Measurements from ENCODE around the gene KLHL29. TPM values are rescaled to one million over a fixed set of nuclear protein-coding genes. Genes with fewer than 3 reads are reported as not detected.
"Not testable (repeated sequence)": the region's sequence is repeated elsewhere in the genome, so short reads cannot be mapped to it uniquely, and the experiment has no call there.

Gene KLHL29
- total and polyA plus RNA-seq, 2 donors (not counting 1 experiment from before 2014, with no cell fraction given) = 1.3 to 3.4 TPM

DNA sequence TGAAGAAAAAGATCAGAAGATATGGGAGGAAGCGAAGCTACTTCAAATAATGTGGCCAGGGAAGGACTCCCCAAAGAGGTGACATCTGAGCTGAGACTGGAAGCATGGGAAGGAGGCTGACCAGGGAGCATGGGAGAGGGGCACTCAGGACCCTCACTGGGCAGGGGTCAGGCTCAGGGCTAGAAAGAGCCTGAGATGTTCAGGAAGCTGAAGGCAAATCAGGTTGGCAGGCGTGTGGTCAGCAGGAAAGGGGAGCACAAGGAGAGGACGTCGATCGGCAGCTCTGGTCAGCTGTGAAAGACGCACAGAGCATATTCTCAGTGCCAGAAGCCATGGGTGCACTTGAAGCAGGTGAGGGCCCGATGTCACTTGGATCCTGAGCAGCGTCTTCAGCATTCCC is 38.2 kb upstream of the KLHL29 start:
- ATAC-seq (ENCODE audit: low read depth) (no peak), DNase-seq (no peak)
- no peaks in the 10 kb centered on the region for H3K79me2 ChIP-seq (ENCODE audit: control insufficient read depth, insufficient read depth, low read length)
- Mint-ChIP-seq H3K4me3 (no peak overlapping the region), H3K4me1 (no peaks in the 10 kb centered on the region), H3K27ac (no peak overlapping the region), H3K9me3 (ENCODE audit: insufficient read depth) (no peaks in the 10 kb centered on the region), H3K27me3 (peaks cover 22% of the 10 kb centered on the region)
- POLR2A ChIA-PET = no interaction called here
- no peak overlapping the region for H3K4me3 ChIP-seq (ENCODE audit: control extremely low read depth in 1 of 5, extremely low read depth in 1 of 5, insufficient read depth in 1 of 5, low read depth in 2 of 5, low read length in 4 of 5)
- H3K9me3 ChIP-seq (ENCODE audit: control extremely low read depth in 1 of 3, control insufficient read depth in 2 of 3, insufficient read depth in 1 of 3, low read length in 2 of 3) = peaks cover 0 to 8% (median 0%) of the 10 kb centered on the region in 3 donors
- intact Hi-C loops (cut with micrococcal nuclease) = no loop called here
- peaks cover 3 to 6% of the 10 kb centered on the region in 2 donors for H3K4me1 ChIP-seq (ENCODE audit: control insufficient read depth in 2 of 2, insufficient read depth in 2 of 2, low read length in 2 of 2)
- TF ChIP-seq CTCF (IDR thresholded peaks at IDR 0.05) (no peak), EZH2 (IDR thresholded peaks at IDR 0.05; ENCODE audit: borderline replicate concordance, insufficient read depth, low read depth, low read length, poor library complexity, severe bottlenecking) (no peak)
- no peak overlapping the region for H3K4me2 ChIP-seq (replicated peaks; ENCODE audit: low read depth, low read length, poor library complexity, severe bottlenecking)
- WGBS (ENCODE audit: insufficient coverage) = 85% methylated on average over 8 of the region's 8 CpGs
- no peak overlapping the region for H2AFZ ChIP-seq (ENCODE audit: insufficient read depth, low read depth, low read length, poor library complexity, severe bottlenecking)
- no peak overlapping the region for H3K9ac ChIP-seq (ENCODE audit: low read length)
- H3K27me3 ChIP-seq (replicated peaks in 1 of 4; ENCODE audit: control extremely low read depth in 1 of 4, control insufficient read depth in 3 of 4, insufficient read depth in 4 of 4, low read length in 3 of 4) = peaks cover 0 to 12% (median 4%) of the 10 kb centered on the region in 4 experiments
- CTCF ChIA-PET = no interaction called here
- no peak overlapping the region for H3K27ac ChIP-seq (ENCODE audit: low read length in 2 of 2)
- no peaks in the 10 kb centered on the region for H3K36me3 ChIP-seq (replicated peaks in 1 of 2; ENCODE audit: control extremely low read depth in 1 of 2, control insufficient read depth in 1 of 2, extremely low read depth in 1 of 2, insufficient read depth in 2 of 2, low read length in 1 of 2)
- no peaks in the 10 kb centered on the region for H4K20me1 ChIP-seq (ENCODE audit: control insufficient read depth, insufficient read depth, low read length, poor library complexity, severe bottlenecking)

- Histone ChIP-seq H2AFZ (ENCODE audit: insufficient read depth, low read depth, low read length, poor library complexity, severe bottlenecking) (no peak overlapping the region), H4K20me1 (ENCODE audit: control insufficient read depth, insufficient read depth, low read length, poor library complexity, severe bottlenecking) (no peaks in the 10 kb centered on the region), H3K4me2 (replicated peaks; ENCODE audit: low read depth, low read length, poor library complexity, severe bottlenecking) (no peak overlapping the region), H3K4me3 (ENCODE audit: control extremely low read depth in 1 of 5, extremely low read depth in 1 of 5, insufficient read depth in 1 of 5, low read depth in 2 of 5, low read length in 4 of 5) (no peak overlapping the region), H3K79me2 (ENCODE audit: control insufficient read depth, insufficient read depth, low read length) (no peaks in the 10 kb centered on the region), H3K9ac (ENCODE audit: low read length) (no peak overlapping the region), H3K36me3 (replicated peaks in 1 of 2; ENCODE audit: control extremely low read depth in 1 of 2, control insufficient read depth in 1 of 2, extremely low read depth in 1 of 2, insufficient read depth in 2 of 2, low read length in 1 of 2) (no peaks in the 10 kb centered on the region), H3K27ac (ENCODE audit: low read length in 2 of 2) (no peak overlapping the region), H3K27me3 (replicated peaks in 1 of 4; ENCODE audit: control extremely low read depth in 1 of 4, control insufficient read depth in 3 of 4, insufficient read depth in 4 of 4, low read length in 3 of 4) (peaks cover 0 to 20% (median 8%) of the 10 kb centered on the region in 4 experiments), H3K4me1 (ENCODE audit: control insufficient read depth in 2 of 2, insufficient read depth in 2 of 2, low read length in 2 of 2) (peaks cover 5 to 8% of the 10 kb centered on the region in 2 donors), H3K9me3 (ENCODE audit: control extremely low read depth in 1 of 3, control insufficient read depth in 2 of 3, insufficient read depth in 1 of 3, low read length in 2 of 3) (peaks cover 0 to 8% (median 0%) of the 10 kb centered on the region in 3 donors)
- Mint-ChIP-seq H3K9me3 (ENCODE audit: insufficient read depth) (no peaks in the 10 kb centered on the region), H3K27me3 (peaks cover 21% of the 10 kb centered on the region), H3K4me1 (no peaks in the 10 kb centered on the region), H3K4me3 (no peak overlapping the region), H3K27ac (no peak overlapping the region)
- DNase-seq (no peak), ATAC-seq (ENCODE audit: low read depth) (no peak)
- 94% methylated on average over 17 of the region's 18 CpGs for WGBS (ENCODE audit: insufficient coverage)
- CTCF ChIA-PET = no interaction called here
- POLR2A ChIA-PET = no interaction called here
- intact Hi-C loops (cut with micrococcal nuclease) = no loop called here
- TF ChIP-seq EZH2 (IDR thresholded peaks at IDR 0.05; ENCODE audit: borderline replicate concordance, insufficient read depth, low read depth, low read length, poor library complexity, severe bottlenecking) (no peak), CTCF (IDR thresholded peaks at IDR 0.05) (no peak)
Observed at GRCh38 chr2:23347471-23348092, 37.4 kb upstream of the KLHL29 start.

- H3K4me1 ChIP-seq (ENCODE audit: control insufficient read depth in 2 of 2, insufficient read depth in 2 of 2, low read length in 2 of 2); H3K79me2 ChIP-seq (ENCODE audit: control insufficient read depth, insufficient read depth, low read length); H3K4me1 Mint-ChIP-seq; H3K4me2 ChIP-seq (replicated peaks; ENCODE audit: low read depth, low read length, poor library complexity, severe bottlenecking); H3K4me3 Mint-ChIP-seq; H3K36me3 ChIP-seq (replicated peaks in 1 of 2; ENCODE audit: control extremely low read depth in 1 of 2, control insufficient read depth in 1 of 2, extremely low read depth in 1 of 2, insufficient read depth in 2 of 2, low read length in 1 of 2); DNase-seq; CTCF ChIA-PET; POLR2A ChIA-PET; ATAC-seq (ENCODE audit: low read depth); H3K9me3 ChIP-seq (ENCODE audit: control extremely low read depth in 1 of 3, control insufficient read depth in 2 of 3, insufficient read depth in 1 of 3, low read length in 2 of 3); H3K9ac ChIP-seq (ENCODE audit: low read length); H2AFZ ChIP-seq (ENCODE audit: insufficient read depth, low read depth, low read length, poor library complexity, severe bottlenecking); H3K27ac ChIP-seq (ENCODE audit: low read length in 2 of 2); H3K27ac Mint-ChIP-seq; intact Hi-C loops (cut with micrococcal nuclease); H3K4me3 ChIP-seq (ENCODE audit: control extremely low read depth in 1 of 5, extremely low read depth in 1 of 5, insufficient read depth in 1 of 5, low read depth in 2 of 5, low read length in 4 of 5); H4K20me1 ChIP-seq (ENCODE audit: control insufficient read depth, insufficient read depth, low read length, poor library complexity, severe bottlenecking); H3K9me3 Mint-ChIP-seq (ENCODE audit: insufficient read depth): not testable (repeated sequence)
- H3K27me3 ChIP-seq (replicated peaks in 1 of 4; ENCODE audit: control extremely low read depth in 1 of 4, control insufficient read depth in 3 of 4, insufficient read depth in 4 of 4, low read length in 3 of 4) = peaks cover 0 to 21% (median 11%) of the 10 kb centered on the region in 4 experiments
- 80% methylated on average over 3 of the region's 10 CpGs for WGBS (ENCODE audit: insufficient coverage)
- peaks cover 24% of the 10 kb centered on the region for H3K27me3 Mint-ChIP-seq
Observed at GRCh38 chr2:23348093-23348481, 36.9 kb upstream of the KLHL29 start.

Measured in B cell (primary cell).